SK-N-SH treated with all-trans-retinoic acid at 6 μM for 48 hours (cell line): Measurements from ENCODE around the gene PROK2.

ENCODE experiments used
- GLIS3 ChIP-seq: fragments of 250-450 bp; sonication (Bioruptor Pico); IDR thresholded peaks from 2 replicates; pipeline ENCODE4 v1.5.0; 2020; ENCODE audit warnings: mild to moderate bottlenecking, moderate library complexity
- POU6F1 ChIP-seq: fragments of 250-450 bp; sonication (Bioruptor Pico); IDR thresholded peaks from 2 replicates; pipeline ENCODE4 v1.8.0; 2021; ENCODE audit warnings: low read depth, mild to moderate bottlenecking, moderate library complexity, borderline replicate concordance
- RARB ChIP-seq: fragments of 250-450 bp; sonication (Bioruptor Pico); IDR thresholded peaks from 2 replicates; pipeline ENCODE4 v1.8.0; 2021; ENCODE audit warnings: mild to moderate bottlenecking, moderate library complexity
- TOX ChIP-seq: fragments of 250-450 bp; sonication (Bioruptor Pico); IDR thresholded peaks from 2 replicates; pipeline ENCODE4 v1.8.0; 2021; ENCODE audit warnings: mild to moderate bottlenecking, moderate library complexity, borderline replicate concordance
- TSHZ2 ChIP-seq: fragments of 250-450 bp; sonication (Bioruptor Pico); IDR thresholded peaks from 2 replicates; pipeline ENCODE4 v1.5.0; 2020; ENCODE audit warnings: mild to moderate bottlenecking, moderate library complexity
- ZFP3 ChIP-seq: fragments of 250-450 bp; sonication (Bioruptor Pico); IDR thresholded peaks from 2 replicates; pipeline ENCODE4 v1.5.0; 2020; ENCODE audit warnings: mild to moderate bottlenecking, moderate library complexity

GRCh38 chr3:71800023-71800422 is 15.1 kb upstream of the PROK2 start:
- TF ChIP-seq TSHZ2 (no peak), TOX (CRISPR knock-in tag) (no peak), GLIS3 (CRISPR knock-in tag) (no peak), POU6F1 (CRISPR knock-in tag) (no peak), ZFP3 (no peak), RARB (CRISPR knock-in tag) (no peak)
